LNCaP clone FGC (cell line): ENCODE data around the gene RAB3D.
"Not testable (repeated sequence)": the region's sequence is repeated elsewhere in the genome, so short reads cannot be mapped to it uniquely, and the experiment has no call there.

Experiments
- DNase-seq: peaks from one replicate; pipeline ENCODE4 v3.0.0-alpha.2; 2011; ENCODE audit warnings: low read depth
- H3K4me3 ChIP-seq: 2 replicates; pipeline ENCODE4 v1.5.1; 2011; ENCODE audit warnings: mild to moderate bottlenecking, low read depth, low read length, control low read depth
- TF ChIP-seq, protein P1 (sequence below): IDR thresholded peaks from 2 replicates; pipeline ENCODE4 v1.5.1; 2012; ENCODE audit warnings: mild to moderate bottlenecking; ENCODE audit not compliant: control insufficient read depth, insufficient read depth; ENCODE audit errors: extremely low read depth

The RAB3D gene

DNA sequence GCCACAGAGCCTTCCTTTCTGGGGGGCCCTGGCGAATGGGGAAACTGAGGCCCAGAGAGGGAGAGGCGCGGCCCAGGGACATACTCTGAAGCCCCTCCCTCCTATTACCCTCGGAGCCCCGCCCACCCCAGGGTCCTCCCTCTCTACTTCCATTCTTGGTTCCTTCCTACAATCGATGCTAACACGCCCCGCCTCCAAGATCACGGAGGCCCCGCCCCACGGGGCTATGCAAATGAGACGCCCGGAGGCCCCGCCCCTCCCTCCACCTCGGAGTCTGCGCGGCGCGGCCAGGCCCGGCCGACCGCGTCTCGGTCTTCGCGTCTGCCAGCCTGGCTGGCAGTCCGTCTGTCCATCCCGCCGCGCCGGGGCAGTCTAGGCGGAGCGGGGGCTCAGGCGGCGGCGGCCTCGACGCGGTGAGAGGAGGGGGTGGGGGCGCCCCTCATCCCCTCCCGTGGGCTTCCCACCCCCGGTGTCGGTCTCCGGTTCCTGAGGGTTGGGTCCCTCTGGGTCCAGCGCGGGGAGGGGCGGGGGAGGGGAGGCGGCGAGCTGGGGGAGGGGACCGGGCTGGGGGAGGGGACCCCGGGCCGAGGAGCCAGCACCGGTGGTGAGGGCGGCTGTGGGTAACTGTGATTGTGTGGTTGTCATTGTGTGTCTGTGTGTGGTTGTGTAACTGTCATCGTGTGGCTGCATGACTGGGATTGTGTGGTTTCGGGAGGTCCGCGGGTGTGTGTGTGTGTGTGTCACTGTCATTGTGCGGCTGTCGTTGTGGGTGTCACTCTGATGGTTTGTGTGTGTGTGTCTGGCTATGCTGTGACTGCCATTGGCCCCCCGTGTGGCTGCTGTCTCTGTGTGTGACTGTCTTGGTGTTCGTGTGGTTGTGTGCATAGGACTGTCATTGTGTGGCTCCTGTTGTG is 16.0 kb upstream of the RAB3D start, which contains the start of gene PLPPR2:
PLPPR2 (plus strand) TSS at position 273 of the 914 bp plus-strand sequence. CDS start 2,242 bp downstream, outside the sequence.
- TF ChIP-seq, protein P1, sequence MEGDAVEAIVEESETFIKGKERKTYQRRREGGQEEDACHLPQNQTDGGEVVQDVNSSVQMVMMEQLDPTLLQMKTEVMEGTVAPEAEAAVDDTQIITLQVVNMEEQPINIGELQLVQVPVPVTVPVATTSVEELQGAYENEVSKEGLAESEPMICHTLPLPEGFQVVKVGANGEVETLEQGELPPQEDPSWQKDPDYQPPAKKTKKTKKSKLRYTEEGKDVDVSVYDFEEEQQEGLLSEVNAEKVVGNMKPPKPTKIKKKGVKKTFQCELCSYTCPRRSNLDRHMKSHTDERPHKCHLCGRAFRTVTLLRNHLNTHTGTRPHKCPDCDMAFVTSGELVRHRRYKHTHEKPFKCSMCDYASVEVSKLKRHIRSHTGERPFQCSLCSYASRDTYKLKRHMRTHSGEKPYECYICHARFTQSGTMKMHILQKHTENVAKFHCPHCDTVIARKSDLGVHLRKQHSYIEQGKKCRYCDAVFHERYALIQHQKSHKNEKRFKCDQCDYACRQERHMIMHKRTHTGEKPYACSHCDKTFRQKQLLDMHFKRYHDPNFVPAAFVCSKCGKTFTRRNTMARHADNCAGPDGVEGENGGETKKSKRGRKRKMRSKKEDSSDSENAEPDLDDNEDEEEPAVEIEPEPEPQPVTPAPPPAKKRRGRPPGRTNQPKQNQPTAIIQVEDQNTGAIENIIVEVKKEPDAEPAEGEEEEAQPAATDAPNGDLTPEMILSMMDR: 0 out of 2 replicates have a peak, but pooled peaks have one; percentile 6
- peak; percentile 56 for DNase-seq
- peak within 1 kb of the TSS; percentile 80 for H3K4me3 ChIP-seq

GRCh38 chr19:11354102-11354501 is 14.6 kb upstream of the RAB3D start:
- not testable (repeated sequence) for H3K4me3 ChIP-seq

GRCh38 chr19:11349171-11349570 is 9.7 kb upstream of the RAB3D start:
- TF ChIP-seq, protein P1: no peak
- no peak overlapping the region for H3K4me3 ChIP-seq
- DNase-seq: no peak

More at GRCh38 chr19:11354102-11354501, 14.6 kb upstream of the RAB3D start:
- not testable (repeated sequence) for DNase-seq

DNA sequence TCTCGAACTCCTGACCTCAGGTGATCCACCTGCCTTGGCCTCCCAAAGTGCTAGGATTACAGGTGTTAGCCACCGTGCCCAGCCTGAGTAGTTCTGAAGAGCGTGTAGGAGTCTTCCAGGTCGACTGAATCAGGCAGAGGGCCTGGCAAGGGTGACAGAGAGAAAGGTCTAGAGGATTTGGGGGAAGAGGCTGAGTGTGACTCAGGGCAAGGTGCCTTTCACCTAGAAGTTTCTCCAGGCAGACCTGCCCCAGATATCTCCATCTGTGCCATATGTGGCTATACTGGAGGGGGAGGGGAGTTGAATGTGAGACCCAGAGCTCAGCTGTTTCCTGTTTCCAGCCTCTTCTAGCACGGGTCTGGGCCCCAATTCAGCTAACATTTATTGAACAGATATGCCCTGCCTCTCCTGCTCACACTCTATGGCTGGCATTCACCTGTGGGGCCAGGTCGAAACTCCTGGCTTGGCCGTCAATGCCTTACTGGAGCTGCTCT is 8.1 kb upstream of the RAB3D start:
- DNase-seq: no peak
- H3K4me3 ChIP-seq: no peak overlapping the region
- TF ChIP-seq, protein P1: no peak

DNA sequence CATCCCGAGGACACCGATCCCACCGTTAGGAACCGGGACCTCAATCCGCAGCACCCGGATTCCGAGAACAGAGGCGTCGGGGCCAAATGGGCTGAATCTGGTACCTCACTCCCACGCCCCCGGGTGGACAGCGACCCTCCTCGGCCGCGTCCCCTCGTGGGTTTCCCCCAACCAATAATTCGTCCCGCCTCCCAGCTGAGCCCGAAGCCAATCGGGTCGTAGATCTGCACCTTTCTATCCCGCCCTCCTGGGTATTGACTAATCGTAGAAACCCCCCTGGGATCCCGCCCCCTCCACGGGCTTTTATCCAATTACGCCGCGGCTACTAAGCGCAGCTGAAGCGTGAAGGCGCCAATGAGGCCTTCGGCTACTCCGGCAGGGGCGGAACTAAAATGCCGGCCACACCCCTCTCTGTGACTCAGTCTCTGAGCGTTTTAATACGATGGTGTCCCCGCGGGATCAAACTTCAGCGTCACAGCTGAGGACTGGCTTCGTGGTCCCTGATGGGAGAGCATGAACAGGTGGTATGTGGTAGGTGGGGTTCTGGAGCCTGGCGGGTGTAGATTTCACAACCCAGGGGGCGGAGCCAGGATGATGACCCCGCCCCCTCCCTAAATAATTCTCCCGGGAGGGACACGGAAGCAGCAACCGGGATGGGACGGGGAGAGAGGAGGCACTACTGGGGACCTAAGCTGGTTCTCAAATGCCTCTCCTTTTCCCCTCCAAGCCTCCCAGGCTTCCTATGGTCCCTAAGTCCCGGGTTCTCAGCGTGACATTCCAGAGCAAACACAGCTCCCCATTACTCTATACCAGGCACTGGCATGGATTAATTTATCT is 6.9 kb upstream of the RAB3D start, which contains the start of the genes CCDC159 and TMEM205:
CCDC159 (plus strand) TSS at position 416 of the 837 bp plus-strand sequence; CDS start at position 504, 88 bp downstream.
TMEM205 (minus strand) TSS at position 165 of the 837 bp plus-strand sequence. CDS start 649 bp downstream, outside the sequence.
- peak; percentile 97 for DNase-seq
- H3K4me3 ChIP-seq: peak within 1 kb of the TSS; percentile 89
- TF ChIP-seq, protein P1: peak; percentile 11; the same call in 1 of the 2 replicates

DNA sequence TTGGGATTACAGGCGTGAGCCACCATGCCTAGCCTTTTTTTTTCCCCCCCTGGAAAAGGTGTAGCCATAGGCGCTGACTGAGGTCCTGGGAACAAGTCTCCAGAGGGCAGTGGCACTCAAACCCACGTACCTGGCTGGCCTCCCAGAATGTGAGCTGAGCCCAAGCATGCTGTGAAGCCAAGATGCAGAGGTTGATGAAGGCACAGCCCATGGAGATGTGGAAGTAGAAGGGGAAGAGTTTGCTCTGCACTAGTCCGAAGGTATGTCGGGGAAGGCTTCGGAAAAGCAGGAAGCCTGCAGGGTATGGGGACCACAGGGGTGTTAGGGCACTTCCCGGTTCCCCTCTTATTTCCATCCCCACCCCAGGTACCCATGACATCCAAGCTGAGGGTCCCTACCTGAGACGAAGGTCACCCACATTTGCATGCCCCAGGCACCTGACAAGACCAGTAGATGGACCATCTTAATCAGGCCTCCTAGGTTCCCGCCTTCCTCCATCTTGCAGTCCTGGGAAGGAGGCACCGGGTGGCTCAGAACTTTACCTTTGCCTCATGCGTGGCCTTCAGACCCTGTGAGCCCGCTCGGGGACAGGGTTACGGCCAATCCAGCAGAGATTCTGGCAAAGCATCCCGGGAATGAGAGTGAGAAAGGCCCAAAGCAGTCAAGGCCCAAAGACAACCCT is 5.8 kb upstream of the RAB3D start:
- TF ChIP-seq, protein P1: no peak
- no peak for DNase-seq
- peak overlapping the region; percentile 89 for H3K4me3 ChIP-seq
